GM23338 (cell line): Measurements from ENCODE around the gene GBP2. TPM values are rescaled to one million over a fixed set of nuclear protein-coding genes. Genes with fewer than 3 reads are reported as not detected.

Experiments used
- ATAC-seq: fragments of 200-7000 bp; cut with Tn5 transposase; 3 replicates; pipeline ENCODE4 v1.9.1; 2020
- DNase-seq: peaks from one replicate; pipeline ENCODE4 v3.0.0-alpha.2; 2015; ENCODE audit warnings: low spot score
- H2AFZ ChIP-seq: fragments of 200-600 bp; sonication (generic); 2 replicates; pipeline ENCODE4 v1.8.0; 2016; ENCODE audit warnings: antibody characterized with exemption, mild to moderate bottlenecking, moderate library complexity
- H3F3A ChIP-seq: fragments of 200-600 bp; sonication (generic); replicated peaks from 2 replicates; pipeline ENCODE4 v1.8.0; 2017; ENCODE audit warnings: antibody characterized with exemption, mixed run types, low read depth
- H3K27ac ChIP-seq: fragments of 200-600 bp; sonication (generic); 2 replicates; pipeline ENCODE4 v1.6.1; 2016; ENCODE audit warnings: low read depth
- H3K27me3 ChIP-seq: fragments of 200-600 bp; sonication (generic); 2 replicates; pipeline ENCODE4 v1.8.0; 2016; ENCODE audit warnings: mild to moderate bottlenecking, mixed run types, moderate library complexity; ENCODE audit not compliant: insufficient read depth
- H3K36me3 ChIP-seq: fragments of 200-600 bp; sonication (generic); 2 replicates; pipeline ENCODE4 v1.8.0; 2016; ENCODE audit warnings: mild to moderate bottlenecking; ENCODE audit not compliant: insufficient read depth
- H3K4me1 ChIP-seq: fragments of 200-600 bp; sonication (generic); 2 replicates; pipeline ENCODE4 v1.8.0; 2016; ENCODE audit warnings: mild to moderate bottlenecking, moderate library complexity; ENCODE audit not compliant: insufficient read depth
- H3K4me2 ChIP-seq: fragments of 200-600 bp; sonication (generic); 2 replicates; pipeline ENCODE4 v1.7.1; 2017; ENCODE audit warnings: mixed run types
- H3K4me3 ChIP-seq: fragments of 200-600 bp; sonication (generic); 2 replicates; pipeline ENCODE4 v1.6.1; 2016; ENCODE audit warnings: mixed run types
- H3K79me2 ChIP-seq: fragments of 200-600 bp; sonication (generic); replicated peaks from 2 replicates; pipeline ENCODE4 v1.8.0; 2017; ENCODE audit warnings: mild to moderate bottlenecking; ENCODE audit not compliant: insufficient read depth
- H3K9me2 ChIP-seq: fragments of 200-600 bp; sonication (generic); 2 replicates; pipeline ENCODE4 v1.8.0; 2017; ENCODE audit not compliant: insufficient read depth
- H4K20me1 ChIP-seq: fragments of 200-600 bp; sonication (generic); replicated peaks from 2 replicates; pipeline ENCODE4 v1.8.0; 2017; ENCODE audit warnings: mild to moderate bottlenecking; ENCODE audit not compliant: insufficient read depth
- H3K27ac Mint-ChIP-seq: 2 replicates; pipeline ENCODE4 v1.8.0; 2020; ENCODE audit warnings: inconsistent platforms, mild to moderate bottlenecking, moderate library complexity, mixed read lengths
- H3K27me3 Mint-ChIP-seq: 3 replicates; pipeline ENCODE4 v1.8.0; 2022; ENCODE audit warnings: low read depth, mild to moderate bottlenecking, moderate library complexity, mixed read lengths, inconsistent platforms; ENCODE audit not compliant: insufficient read depth, poor library complexity
- H3K36me3 Mint-ChIP-seq: 3 replicates; pipeline ENCODE4 v1.8.0; 2021; ENCODE audit warnings: low read depth, mild to moderate bottlenecking, inconsistent platforms, moderate library complexity, mixed read lengths
- H3K4me1 Mint-ChIP-seq: 3 replicates; pipeline ENCODE4 v1.8.0; 2020; ENCODE audit warnings: mild to moderate bottlenecking, inconsistent platforms, mixed read lengths
- H3K4me3 Mint-ChIP-seq: 3 replicates; pipeline ENCODE4 v1.8.0; 2021; ENCODE audit warnings: moderate library complexity, mild to moderate bottlenecking, inconsistent platforms, mixed read lengths
- H3K9me3 Mint-ChIP-seq: 3 replicates; pipeline ENCODE4 v1.8.0; 2020; ENCODE audit warnings: moderate library complexity, mild to moderate bottlenecking, inconsistent platforms, mixed read lengths
- CREB1 ChIP-seq: fragments of 250-450 bp; sonication (Bioruptor Pico); IDR thresholded peaks from 2 replicates; pipeline ENCODE4 v1.5.0; 2020; ENCODE audit warnings: low read depth, mild to moderate bottlenecking, moderate library complexity
- CTCF ChIP-seq, 2 experiments: fragments of 200-600 bp in 1 of 2; sonication (generic) in 1 of 2; conservative IDR thresholded peaks; 2 replicates each; pipeline versions ENCODE4 v1.5.1 to v1.6.1; 2016 to 2017; ENCODE audit warnings: antibody characterized with exemption in 2 of 2, low read depth in 2 of 2, mild to moderate bottlenecking in 2 of 2, moderate library complexity in 1 of 2
- ETS1 ChIP-seq: IDR thresholded peaks from 2 replicates; pipeline ENCODE4 v1.6.1; 2016; ENCODE audit warnings: antibody characterized with exemption
- EZH2 ChIP-seq: fragments of 200-600 bp; sonication (generic); IDR thresholded peaks from one replicate; pipeline ENCODE4 v1.8.0; 2017; ENCODE audit warnings: antibody characterized with exemption, mild to moderate bottlenecking, low read depth; ENCODE audit not compliant: unreplicated experiment
- EZH2phosphoT487 ChIP-seq: fragments of 200-600 bp; sonication (generic); IDR thresholded peaks from one replicate; pipeline ENCODE4 v1.8.1; 2018; ENCODE audit warnings: antibody characterized with exemption; ENCODE audit not compliant: unreplicated experiment
- JUNB ChIP-seq: IDR thresholded peaks from one replicate; pipeline ENCODE4 v1.6.1; 2016; ENCODE audit warnings: antibody characterized with exemption; ENCODE audit not compliant: unreplicated experiment
- NANOG ChIP-seq: IDR thresholded peaks from 2 replicates; pipeline ENCODE4 v1.6.1; 2016; ENCODE audit warnings: antibody characterized with exemption, borderline replicate concordance
- POLR2AphosphoS5 ChIP-seq: IDR thresholded peaks from 2 replicates; pipeline ENCODE4 v1.6.1; 2016; ENCODE audit warnings: antibody characterized with exemption, low read depth
- REST ChIP-seq: IDR thresholded peaks from one replicate; pipeline ENCODE4 v1.6.1; 2018; ENCODE audit warnings: antibody characterized with exemption; ENCODE audit not compliant: unreplicated experiment
- STAT1 ChIP-seq: IDR thresholded peaks from one replicate; pipeline ENCODE4 v1.6.1; 2016; ENCODE audit warnings: antibody characterized with exemption; ENCODE audit not compliant: unreplicated experiment
- ZNF114 ChIP-seq: fragments of 250-450 bp; sonication (Bioruptor Pico); IDR thresholded peaks from 2 replicates; pipeline ENCODE4 v1.5.0; 2020; ENCODE audit warnings: mild to moderate bottlenecking, moderate library complexity
- ZNF331 ChIP-seq: fragments of 250-450 bp; sonication (Bioruptor Pico); IDR thresholded peaks from 2 replicates; pipeline ENCODE4 v1.5.0; 2020; ENCODE audit warnings: low read depth, mild to moderate bottlenecking, moderate library complexity
- ZNF462 ChIP-seq: fragments of 250-450 bp; sonication (Bioruptor Pico); IDR thresholded peaks from 2 replicates; pipeline ENCODE4 v1.5.0; 2020; ENCODE audit warnings: mild to moderate bottlenecking, moderate library complexity
- polyA plus RNA-seq: library from polyadenylated mRNA; unstranded; fragments of >200 nt; fragmentation: Nextera tagmentation; extraction: Ambion mirVana; gene quantifications from 2 replicates; pipeline ENCODE4 v1.2.1, GENCODE V29; 2016
- total RNA-seq: library from RNA; depleted of rRNA; stranded (reverse); fragments of >200 nt; shearing (Covaris generic); gene quantifications from 2 replicates; pipeline ENCODE4 v1.2.3, GENCODE V29; 2014

Gene GBP2
- total and polyA plus RNA-seq, 2 experiments from 2014 or later = not detected

- no peak for DNase-seq
- ATAC-seq = no peak
- Mint-ChIP-seq H3K27ac (no peak overlapping the region), H3K9me3 (no peaks in the 10 kb centered on the region), H3K4me1 (no peaks in the 10 kb centered on the region; the same call in 2 of the 3 replicates), H3K27me3 (no peaks in the 10 kb centered on the region), H3K4me3 (no peak overlapping the region), H3K36me3 (no peaks in the 10 kb centered on the region)
- no peak overlapping the region for H3K4me2 ChIP-seq
- H4K20me1 ChIP-seq = no peaks in the 10 kb centered on the region
- H3K27me3 ChIP-seq = no peaks in the 10 kb centered on the region
- H3K9me2 ChIP-seq = 0 out of 2 replicates have a peak, but pooled peaks cover 7% of the 10 kb centered on the region
- H3K79me2 ChIP-seq = no peaks in the 10 kb centered on the region
- no peak overlapping the region for H3K27ac ChIP-seq
- H3F3A ChIP-seq = no peaks in the 10 kb centered on the region
- no peak overlapping the region for H3K4me3 ChIP-seq
- TF ChIP-seq CREB1 = no peak
- TF ChIP-seq POLR2AphosphoS5 = no peak
- no peak for TF ChIP-seq ZNF331 (CRISPR knock-in tag)
- no peak for TF ChIP-seq NANOG
- TF ChIP-seq REST = no peak
- no peak for TF ChIP-seq EZH2phosphoT487
- no peak for TF ChIP-seq CTCF (conservative IDR thresholded peaks at IDR 0.05; ENCODE audit: low read depth in 2 of 2)
- TF ChIP-seq STAT1 = no peak
- TF ChIP-seq ETS1 = no peak
- TF ChIP-seq ZNF462 (CRISPR knock-in tag) = no peak
- no peak for TF ChIP-seq JUNB
- no peak for TF ChIP-seq ZNF114
- TF ChIP-seq EZH2 = no peak
- H3K4me1 ChIP-seq = no peaks in the 10 kb centered on the region
- no peaks in the 10 kb centered on the region for H3K36me3 ChIP-seq
- H2AFZ ChIP-seq = no peak overlapping the region
Measured at GRCh38 chr1:89129911-89130310, 4.0 kb upstream of the GBP2 start.
